ENCODE results near the gene SNX32. TPM values are rescaled to one million over a fixed set of nuclear protein-coding genes. Genes with fewer than 3 reads are reported as not detected.

Gene SNX32
- total and polyA plus RNA-seq, 4 donors = 0.14 to 0.88 (median 0.64) TPM

DNA sequence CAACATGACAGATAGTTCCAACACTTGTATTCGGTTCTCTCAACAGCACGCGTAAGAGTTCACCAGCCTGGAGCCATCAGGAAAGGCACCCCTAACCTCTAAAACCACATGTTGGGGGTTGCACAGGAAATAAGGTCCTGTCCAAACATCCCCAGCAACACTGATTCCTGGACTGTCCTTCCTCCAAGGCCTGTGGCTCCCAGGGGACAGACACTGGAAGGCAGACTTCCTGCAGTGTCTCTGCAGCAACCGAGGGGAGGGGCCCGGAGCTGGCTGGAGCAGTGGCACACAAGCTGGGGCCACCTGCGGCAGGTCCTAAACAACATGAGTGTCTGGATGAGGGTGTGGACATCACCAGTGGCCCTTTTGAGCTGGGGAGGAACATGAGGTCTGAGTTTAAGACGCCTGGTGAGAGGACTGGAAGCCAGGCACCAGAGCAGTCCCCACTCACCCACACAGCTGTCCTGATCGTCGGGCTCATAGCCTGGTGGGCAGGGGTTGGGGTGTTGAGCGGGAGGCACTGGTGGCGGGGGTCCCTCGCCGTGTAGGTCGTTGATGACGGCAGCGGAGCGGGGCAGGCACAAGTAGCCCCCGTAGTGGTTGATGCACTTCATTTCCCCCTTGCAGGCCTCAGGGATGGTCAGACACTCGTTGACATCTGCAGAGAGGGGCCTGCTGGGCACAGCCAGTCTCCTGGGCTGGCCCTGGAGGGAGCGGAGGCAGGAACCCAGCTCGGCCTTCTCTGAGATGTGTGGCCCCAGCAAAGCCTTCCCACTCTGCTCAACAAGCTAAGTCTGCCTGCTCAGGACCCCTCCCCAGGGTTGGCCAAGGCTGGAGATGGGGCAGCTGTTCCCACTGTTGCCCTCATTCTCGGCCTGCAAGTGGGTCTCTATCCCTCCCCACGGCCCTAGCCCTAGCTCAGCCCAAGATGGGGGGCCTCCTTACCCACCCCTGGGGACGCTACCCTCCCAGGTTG, 37.2 kb downstream of the SNX32 start:
- Histone ChIP-seq H3K9me3 (ENCODE audit: control insufficient read depth in 4 of 4, insufficient read depth in 3 of 4, low read length in 3 of 4) (no peaks in the 10 kb centered on the region), H3K36me3 (ENCODE audit: control insufficient read depth in 4 of 4, insufficient read depth in 4 of 4, low read length in 4 of 4) (peaks cover 4 to 34% (median 17%) of the 10 kb centered on the region in 4 donors), H3K4me1 (ENCODE audit: control insufficient read depth in 5 of 5, insufficient read depth in 5 of 5, low read length in 5 of 5) (peaks cover 0 to 27% (median 9%) of the 10 kb centered on the region in 5 donors), H3K9ac (ENCODE audit: insufficient read depth in 1 of 2, low read length in 2 of 2) (peak overlapping the region in 1 of 2 donors; percentile 61), H3K27ac (ENCODE audit: low read depth in 1 of 2, low read length in 1 of 2) (peak overlapping the region; percentile 67 to 89), H3K27me3 (ENCODE audit: control insufficient read depth in 3 of 3, insufficient read depth in 3 of 3, low read length in 2 of 3) (no peaks in the 10 kb centered on the region), H3K4me3 (no peak overlapping the region)
- DNase-seq = peak in 1 of 3 donors; percentile 41
- TF ChIP-seq, protein P1, sequence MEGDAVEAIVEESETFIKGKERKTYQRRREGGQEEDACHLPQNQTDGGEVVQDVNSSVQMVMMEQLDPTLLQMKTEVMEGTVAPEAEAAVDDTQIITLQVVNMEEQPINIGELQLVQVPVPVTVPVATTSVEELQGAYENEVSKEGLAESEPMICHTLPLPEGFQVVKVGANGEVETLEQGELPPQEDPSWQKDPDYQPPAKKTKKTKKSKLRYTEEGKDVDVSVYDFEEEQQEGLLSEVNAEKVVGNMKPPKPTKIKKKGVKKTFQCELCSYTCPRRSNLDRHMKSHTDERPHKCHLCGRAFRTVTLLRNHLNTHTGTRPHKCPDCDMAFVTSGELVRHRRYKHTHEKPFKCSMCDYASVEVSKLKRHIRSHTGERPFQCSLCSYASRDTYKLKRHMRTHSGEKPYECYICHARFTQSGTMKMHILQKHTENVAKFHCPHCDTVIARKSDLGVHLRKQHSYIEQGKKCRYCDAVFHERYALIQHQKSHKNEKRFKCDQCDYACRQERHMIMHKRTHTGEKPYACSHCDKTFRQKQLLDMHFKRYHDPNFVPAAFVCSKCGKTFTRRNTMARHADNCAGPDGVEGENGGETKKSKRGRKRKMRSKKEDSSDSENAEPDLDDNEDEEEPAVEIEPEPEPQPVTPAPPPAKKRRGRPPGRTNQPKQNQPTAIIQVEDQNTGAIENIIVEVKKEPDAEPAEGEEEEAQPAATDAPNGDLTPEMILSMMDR (IDR thresholded peaks at IDR 0.05; ENCODE audit: control extremely low read depth, extremely low read depth) = no peak
- 57 to 62% methylated on average over 24 of the region's 24 CpGs for WGBS, 2 donors
- ATAC-seq (ENCODE audit: insufficient read depth, low FRiP score) = no peak

DNA sequence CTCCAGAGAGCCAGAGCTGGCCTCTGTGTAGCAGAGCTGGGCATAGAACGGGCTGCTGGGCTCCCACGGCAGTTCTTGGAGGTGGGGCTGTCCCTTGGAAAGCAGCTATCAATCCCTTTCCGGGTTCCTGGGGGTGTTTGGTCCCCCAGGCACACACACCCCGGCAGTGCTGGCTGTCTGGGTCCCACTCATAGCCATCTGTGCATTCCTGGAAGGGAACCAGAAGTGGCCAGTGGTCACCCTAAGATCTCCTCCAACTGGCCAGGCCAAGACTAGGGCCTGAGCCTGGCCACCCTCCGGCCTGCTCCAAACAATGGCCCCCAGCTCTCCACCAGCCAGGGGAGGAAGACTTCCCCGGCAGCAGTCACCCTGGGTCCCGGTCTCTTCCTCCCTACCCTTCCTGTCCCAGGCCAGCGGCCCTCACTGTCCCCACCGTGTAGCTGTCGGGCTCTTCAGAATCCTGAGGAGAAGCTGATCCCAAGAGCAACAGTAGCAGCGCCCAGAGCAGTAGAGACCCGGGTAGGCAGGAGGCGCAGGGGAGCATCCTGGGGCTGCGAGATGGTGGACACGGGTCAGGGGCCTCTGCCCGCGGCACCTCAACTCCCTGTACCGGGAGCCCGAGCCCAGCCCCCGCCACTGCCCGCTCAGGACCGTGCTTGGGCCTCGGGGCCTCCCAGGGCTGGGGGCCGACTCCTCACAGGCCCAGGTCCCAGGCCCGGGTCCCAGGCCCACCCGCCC, 38.2 kb downstream of the SNX32 start:
- H3K27ac ChIP-seq (ENCODE audit: low read depth in 1 of 2, low read length in 1 of 2) = peak overlapping the region; percentile 67 to 89
- H3K9ac ChIP-seq (ENCODE audit: insufficient read depth in 1 of 2, low read length in 2 of 2) = peak overlapping the region; percentile 61 to 74
- ATAC-seq (ENCODE audit: insufficient read depth, low FRiP score) (no peak), DNase-seq (peak in 2 of 3 donors; percentile 37 to 42)
- WGBS, 2 donors = 31 to 46% methylated on average over 26 of the region's 26 CpGs
- H3K9me3 ChIP-seq (ENCODE audit: control insufficient read depth in 4 of 4, insufficient read depth in 3 of 4, low read length in 3 of 4) = no peaks in the 10 kb centered on the region
- peaks cover 0 to 34% (median 13%) of the 10 kb centered on the region in 4 donors for H3K36me3 ChIP-seq (ENCODE audit: control insufficient read depth in 4 of 4, insufficient read depth in 4 of 4, low read length in 4 of 4)
- H3K27me3 ChIP-seq (ENCODE audit: control insufficient read depth in 3 of 3, insufficient read depth in 3 of 3, low read length in 2 of 3) = no peaks in the 10 kb centered on the region
- H3K4me1 ChIP-seq (ENCODE audit: control insufficient read depth in 5 of 5, insufficient read depth in 5 of 5, low read length in 5 of 5) = peaks cover 0 to 27% (median 9%) of the 10 kb centered on the region in 5 donors
- peak overlapping the region; percentile 15 for H3K4me3 ChIP-seq
- TF ChIP-seq, protein P1 (IDR thresholded peaks at IDR 0.05; ENCODE audit: control extremely low read depth, extremely low read depth) = no peak

- ATAC-seq (ENCODE audit: insufficient read depth, low FRiP score) (no peak), DNase-seq (peak; percentile 82 to 92 (median 89))
- H3K36me3 ChIP-seq (ENCODE audit: control insufficient read depth in 4 of 4, insufficient read depth in 4 of 4, low read length in 4 of 4) = peaks cover 0 to 33% (median 10%) of the 10 kb centered on the region in 4 donors
- peak within 1 kb of the TSS; percentile 67 to 89 for H3K27ac ChIP-seq (ENCODE audit: low read depth in 1 of 2, low read length in 1 of 2)
- TF ChIP-seq, protein P1 (IDR thresholded peaks at IDR 0.05; ENCODE audit: control extremely low read depth, extremely low read depth) = no peak
- peak within 1 kb of the TSS; percentile 51 for H3K4me3 ChIP-seq
- H3K9ac ChIP-seq (ENCODE audit: insufficient read depth in 1 of 2, low read length in 2 of 2) = peak within 1 kb of the TSS; percentile 61 to 74
- no peaks in the 10 kb centered on the region for H3K27me3 ChIP-seq (ENCODE audit: control insufficient read depth in 3 of 3, insufficient read depth in 3 of 3, low read length in 2 of 3)
- peaks cover 0 to 27% (median 9%) of the 10 kb centered on the region in 5 donors for H3K4me1 ChIP-seq (ENCODE audit: control insufficient read depth in 5 of 5, insufficient read depth in 5 of 5, low read length in 5 of 5)
- no peaks in the 10 kb centered on the region for H3K9me3 ChIP-seq (ENCODE audit: control insufficient read depth in 4 of 4, insufficient read depth in 3 of 4, low read length in 3 of 4)
- 2 to 3% methylated on average over 36 to 69 of the region's 69 CpGs for WGBS, 2 donors
These were observed 39.0 kb downstream of the SNX32 start, which contains the start of gene EFEMP2 for GRCh38 chr11:65872586-65873317. TSS of gene EFEMP2 (minus strand) at chr11:65872800. CDS start at chr11:65872354, 446 bp downstream.
